Measurements from ENCODE around the gene RORC. TPM values are rescaled to one million over a fixed set of nuclear protein-coding genes. Genes with fewer than 3 reads are reported as not detected.
A peak's percentile ranks its signal among the peaks of the same experiment; 100 is the strongest.
"Not testable (repeated sequence)": the region's sequence is repeated elsewhere in the genome, so short reads cannot be mapped to it uniquely, and the experiment has no call there.

The RORC gene
- total and polyA plus RNA-seq, 2 donors = 19.9 to 56.8 TPM

DNA sequence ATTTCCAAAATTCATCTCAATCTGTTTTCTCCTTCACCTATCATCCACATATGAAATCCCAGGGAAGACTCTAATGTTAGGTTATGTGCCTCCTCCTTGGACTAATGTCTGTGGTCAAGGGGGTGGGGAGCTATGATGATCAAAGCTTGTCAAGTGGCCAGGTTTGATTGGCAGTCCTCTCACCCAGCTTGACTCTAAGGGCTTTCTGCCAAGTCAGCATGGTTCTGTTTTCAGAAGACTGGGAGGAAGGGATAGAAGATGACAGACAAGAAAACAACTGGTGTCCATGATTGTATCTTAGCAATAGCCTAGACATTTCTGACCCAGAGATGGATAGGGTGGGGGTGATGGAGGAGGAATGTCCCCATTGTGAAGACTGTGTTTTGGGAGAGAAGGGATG lies 31.0 kb upstream of the RORC start:
- Histone ChIP-seq H3K27me3 (ENCODE audit: control insufficient read depth in 2 of 2, insufficient read depth in 1 of 2, low read length in 1 of 2) (no peaks in the 10 kb centered on the region), H3K27ac (ENCODE audit: low read depth in 1 of 2, low read length in 1 of 2) (no peak overlapping the region), H3K36me3 (ENCODE audit: control insufficient read depth in 2 of 2, insufficient read depth in 2 of 2, low read length in 1 of 2) (no peaks in the 10 kb centered on the region), H3K9me3 (ENCODE audit: control insufficient read depth in 2 of 2, insufficient read depth in 1 of 2, low read length in 1 of 2) (no peaks in the 10 kb centered on the region), H3K4me1 (ENCODE audit: control insufficient read depth in 2 of 2, insufficient read depth in 2 of 2, low read length in 2 of 2) (peaks cover 0 to 11% of the 10 kb centered on the region in 2 donors), H3K4me3 (ENCODE audit: low read length in 2 of 2) (no peak overlapping the region)
- no peak for DNase-seq (ENCODE audit: low read depth in 6 of 9, low spot score in 9 of 9)

GRCh38 chr1:151860504-151861187 lies 29.0 kb upstream of the RORC start:
- Histone ChIP-seq H3K27ac (ENCODE audit: low read depth in 1 of 2, low read length in 1 of 2) (no peak overlapping the region), H3K4me1 (ENCODE audit: control insufficient read depth in 2 of 2, insufficient read depth in 2 of 2, low read length in 2 of 2) (peaks cover 0 to 11% of the 10 kb centered on the region in 2 donors), H3K36me3 (ENCODE audit: control insufficient read depth in 2 of 2, insufficient read depth in 2 of 2, low read length in 1 of 2) (no peaks in the 10 kb centered on the region), H3K27me3 (ENCODE audit: control insufficient read depth in 2 of 2, insufficient read depth in 1 of 2, low read length in 1 of 2) (no peaks in the 10 kb centered on the region), H3K9me3 (ENCODE audit: control insufficient read depth in 2 of 2, insufficient read depth in 1 of 2, low read length in 1 of 2) (no peaks in the 10 kb centered on the region), H3K4me3 (ENCODE audit: low read length in 2 of 2) (no peak overlapping the region)
- no peak for DNase-seq (ENCODE audit: low read depth in 6 of 9, low spot score in 9 of 9)
- WGBS = 95% methylated on average over 7 of the region's 7 CpGs

GRCh38 chr1:151859891-151860293 lies 28.3 kb upstream of the RORC start:
- H3K27ac ChIP-seq (ENCODE audit: low read depth in 1 of 2, low read length in 1 of 2) = no peak overlapping the region
- 73% methylated on average over 6 of the region's 6 CpGs for WGBS
- peaks cover 0 to 8% of the 10 kb centered on the region in 2 donors for H3K4me1 ChIP-seq (ENCODE audit: control insufficient read depth in 2 of 2, insufficient read depth in 2 of 2, low read length in 2 of 2)
- H3K36me3 ChIP-seq (ENCODE audit: control insufficient read depth in 2 of 2, insufficient read depth in 2 of 2, low read length in 1 of 2) = no peaks in the 10 kb centered on the region
- no peak overlapping the region for H3K4me3 ChIP-seq (ENCODE audit: low read length in 2 of 2)
- DNase-seq (ENCODE audit: low read depth in 6 of 9, low spot score in 9 of 9) = no peak
- H3K9me3 ChIP-seq (ENCODE audit: control insufficient read depth in 2 of 2, insufficient read depth in 1 of 2, low read length in 1 of 2) = no peaks in the 10 kb centered on the region
- H3K27me3 ChIP-seq (ENCODE audit: control insufficient read depth in 2 of 2, insufficient read depth in 1 of 2, low read length in 1 of 2) = no peaks in the 10 kb centered on the region

- Histone ChIP-seq H3K4me3 (ENCODE audit: low read length in 2 of 2) (no peak overlapping the region), H3K27me3 (ENCODE audit: control insufficient read depth in 2 of 2, insufficient read depth in 1 of 2, low read length in 1 of 2) (no peaks in the 10 kb centered on the region), H3K4me1 (ENCODE audit: control insufficient read depth in 2 of 2, insufficient read depth in 2 of 2, low read length in 2 of 2) (peaks cover 0 to 5% of the 10 kb centered on the region in 2 donors), H3K36me3 (ENCODE audit: control insufficient read depth in 2 of 2, insufficient read depth in 2 of 2, low read length in 1 of 2) (no peaks in the 10 kb centered on the region), H3K27ac (ENCODE audit: low read depth in 1 of 2, low read length in 1 of 2) (no peak overlapping the region), H3K9me3 (ENCODE audit: control insufficient read depth in 2 of 2, insufficient read depth in 1 of 2, low read length in 1 of 2) (no peaks in the 10 kb centered on the region)
- no peak for DNase-seq (ENCODE audit: low read depth in 6 of 9, low spot score in 9 of 9)
- 98% methylated on average over 6 of the region's 6 CpGs for WGBS
Observed at GRCh38 chr1:151858886-151859665, 27.5 kb upstream of the RORC start.

DNA sequence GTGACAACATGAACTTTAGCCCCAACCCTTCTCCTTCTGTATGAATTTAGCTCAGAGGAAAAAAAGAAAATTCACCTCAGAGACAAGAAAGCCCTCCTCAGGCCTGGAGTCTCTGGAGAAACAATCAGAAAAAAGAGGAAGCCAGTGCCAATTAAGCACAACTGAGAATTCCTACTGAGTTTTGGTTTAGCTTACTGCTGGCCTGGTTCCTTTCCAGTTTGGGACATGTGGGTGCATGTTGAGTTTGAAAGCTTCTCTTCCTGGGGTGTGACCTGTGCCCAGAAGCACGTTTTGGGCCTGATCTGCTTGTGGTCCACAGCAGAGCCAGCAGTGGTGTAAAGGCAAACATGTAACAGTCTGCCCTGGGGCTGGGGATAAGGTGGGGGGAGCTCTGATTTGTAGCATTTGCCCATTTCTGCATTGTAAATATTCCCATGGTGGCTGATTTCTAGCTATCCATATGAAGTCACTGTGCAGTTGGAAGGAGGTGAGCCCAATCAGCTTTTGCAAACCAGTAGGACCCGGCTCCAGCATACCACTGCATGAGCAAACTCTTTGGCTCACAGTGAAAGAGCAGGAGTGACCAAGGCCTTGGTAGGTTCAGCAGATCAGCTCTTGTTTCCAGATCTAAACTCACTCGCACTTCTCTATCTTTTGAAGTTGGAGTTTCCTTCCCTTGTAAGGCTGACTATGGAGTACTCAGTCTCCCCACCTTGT lies 26.6 kb upstream of the RORC start:
- WGBS = 77% methylated on average over 3 of the region's 3 CpGs
- DNase-seq (ENCODE audit: low read depth in 6 of 9, low spot score in 9 of 9) = no peak
- H3K9me3 ChIP-seq (ENCODE audit: control insufficient read depth in 2 of 2, insufficient read depth in 1 of 2, low read length in 1 of 2) = no peaks in the 10 kb centered on the region
- no peak overlapping the region for H3K4me3 ChIP-seq (ENCODE audit: low read length in 2 of 2)
- H3K4me1 ChIP-seq (ENCODE audit: control insufficient read depth in 2 of 2, insufficient read depth in 2 of 2, low read length in 2 of 2) = peaks cover 0 to 5% of the 10 kb centered on the region in 2 donors
- H3K27ac ChIP-seq (ENCODE audit: low read depth in 1 of 2, low read length in 1 of 2) = no peak overlapping the region
- H3K27me3 ChIP-seq (ENCODE audit: control insufficient read depth in 2 of 2, insufficient read depth in 1 of 2, low read length in 1 of 2) = no peaks in the 10 kb centered on the region
- no peaks in the 10 kb centered on the region for H3K36me3 ChIP-seq (ENCODE audit: control insufficient read depth in 2 of 2, insufficient read depth in 2 of 2, low read length in 1 of 2)

DNA sequence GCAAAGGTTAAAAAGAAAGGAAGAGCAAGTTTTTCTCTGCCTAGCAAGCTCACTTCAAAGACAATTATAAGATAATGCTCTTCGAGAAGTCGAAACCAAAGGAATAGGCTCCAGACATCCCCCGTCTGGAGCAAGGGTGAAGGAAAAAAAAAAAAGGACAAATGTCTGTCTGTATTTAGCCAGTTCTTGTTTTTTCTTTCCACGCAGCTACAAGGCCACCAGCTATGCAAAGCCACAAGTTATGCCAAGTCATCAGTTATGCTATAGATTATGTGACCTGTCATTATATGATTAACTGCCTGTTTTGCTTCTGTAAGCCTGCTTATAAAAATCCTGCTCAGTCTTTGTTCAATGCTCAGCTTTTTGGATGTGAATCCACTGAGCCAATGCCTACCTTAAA lies 24.3 kb upstream of the RORC start:
- Histone ChIP-seq H3K4me3 (ENCODE audit: low read length in 2 of 2) (no peak overlapping the region), H3K9me3 (ENCODE audit: control insufficient read depth in 2 of 2, insufficient read depth in 1 of 2, low read length in 1 of 2) (no peaks in the 10 kb centered on the region), H3K36me3 (ENCODE audit: control insufficient read depth in 2 of 2, insufficient read depth in 2 of 2, low read length in 1 of 2) (no peaks in the 10 kb centered on the region), H3K4me1 (ENCODE audit: control insufficient read depth in 2 of 2, insufficient read depth in 2 of 2, low read length in 2 of 2) (peaks cover 0 to 5% of the 10 kb centered on the region in 2 donors), H3K27me3 (ENCODE audit: control insufficient read depth in 2 of 2, insufficient read depth in 1 of 2, low read length in 1 of 2) (no peaks in the 10 kb centered on the region), H3K27ac (ENCODE audit: low read depth in 1 of 2, low read length in 1 of 2) (no peak overlapping the region)
- WGBS = 63% methylated on average over 4 of the region's 4 CpGs
- no peak for DNase-seq (ENCODE audit: low read depth in 6 of 9, low spot score in 9 of 9)

GRCh38 chr1:151855516-151855915 lies 23.9 kb upstream of the RORC start:
- not testable (repeated sequence) for H3K27me3 ChIP-seq (ENCODE audit: control insufficient read depth in 2 of 2, insufficient read depth in 1 of 2, low read length in 1 of 2); H3K36me3 ChIP-seq (ENCODE audit: control insufficient read depth in 2 of 2, insufficient read depth in 2 of 2, low read length in 1 of 2); H3K4me3 ChIP-seq (ENCODE audit: low read length in 2 of 2); DNase-seq (ENCODE audit: low read depth in 6 of 9, low spot score in 9 of 9); H3K27ac ChIP-seq (ENCODE audit: low read depth in 1 of 2, low read length in 1 of 2); H3K4me1 ChIP-seq (ENCODE audit: control insufficient read depth in 2 of 2, insufficient read depth in 2 of 2, low read length in 2 of 2); H3K9me3 ChIP-seq (ENCODE audit: control insufficient read depth in 2 of 2, insufficient read depth in 1 of 2, low read length in 1 of 2)
- WGBS = 94% methylated on average over 8 of the region's 8 CpGs

GRCh38 chr1:151854658-151855057 lies 23.1 kb upstream of the RORC start:
- no peak for DNase-seq (ENCODE audit: low read depth in 6 of 9, low spot score in 9 of 9)
- WGBS = 96% methylated on average over 7 of the region's 7 CpGs
- H3K4me3 ChIP-seq (ENCODE audit: low read length in 2 of 2) = no peak overlapping the region
- H3K27ac ChIP-seq (ENCODE audit: low read depth in 1 of 2, low read length in 1 of 2) = no peak overlapping the region
- H3K9me3 ChIP-seq (ENCODE audit: control insufficient read depth in 2 of 2, insufficient read depth in 1 of 2, low read length in 1 of 2) = no peaks in the 10 kb centered on the region
- H3K36me3 ChIP-seq (ENCODE audit: control insufficient read depth in 2 of 2, insufficient read depth in 2 of 2, low read length in 1 of 2) = no peaks in the 10 kb centered on the region
- peaks cover 0 to 2% of the 10 kb centered on the region in 2 donors for H3K4me1 ChIP-seq (ENCODE audit: control insufficient read depth in 2 of 2, insufficient read depth in 2 of 2, low read length in 2 of 2)
- no peaks in the 10 kb centered on the region for H3K27me3 ChIP-seq (ENCODE audit: control insufficient read depth in 2 of 2, insufficient read depth in 1 of 2, low read length in 1 of 2)

DNA sequence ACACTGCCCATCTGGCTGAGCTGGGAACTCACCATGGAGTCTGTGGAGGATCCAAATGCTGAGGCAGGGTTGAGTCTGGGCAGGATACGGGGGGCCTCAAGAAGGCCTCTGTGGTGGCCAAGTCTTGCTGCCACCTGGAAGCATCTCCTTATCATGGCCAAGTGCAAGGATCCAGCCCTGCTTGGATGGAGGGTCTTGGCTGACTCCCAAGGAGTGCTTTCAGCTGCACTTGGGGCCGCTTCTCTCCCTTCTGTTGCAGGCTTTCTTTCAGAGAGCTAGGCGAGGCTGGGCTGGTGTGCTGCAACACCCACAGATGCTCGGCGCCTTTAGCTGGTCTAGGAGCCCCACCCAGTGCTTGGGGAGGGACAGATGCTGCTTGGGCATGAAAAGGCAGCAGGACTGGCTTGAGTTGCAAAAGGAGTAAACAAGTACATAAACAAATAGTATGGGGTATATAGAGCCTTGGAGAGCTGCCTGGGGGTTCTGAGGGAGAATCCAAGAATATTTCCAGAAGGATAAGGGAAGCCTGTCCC lies 21.9 kb upstream of the RORC start, which contains the start of gene THEM5:
TSS of gene THEM5 (minus strand) at position 302 of the 533 bp plus-strand sequence. CDS start at position 155, 147 bp downstream.
- no peak within 1 kb of the TSS for H3K27ac ChIP-seq (ENCODE audit: low read depth in 1 of 2, low read length in 1 of 2)
- DNase-seq (ENCODE audit: low read depth in 6 of 9, low spot score in 9 of 9) = peak in 1 of 9 donors; percentile 15
- H3K36me3 ChIP-seq (ENCODE audit: control insufficient read depth in 2 of 2, insufficient read depth in 2 of 2, low read length in 1 of 2) = no peaks in the 10 kb centered on the region
- no peaks in the 10 kb centered on the region for H3K9me3 ChIP-seq (ENCODE audit: control insufficient read depth in 2 of 2, insufficient read depth in 1 of 2, low read length in 1 of 2)
- WGBS = 88% methylated on average over 5 of the region's 5 CpGs
- no peak within 1 kb of the TSS for H3K4me3 ChIP-seq (ENCODE audit: low read length in 2 of 2)
- H3K27me3 ChIP-seq (ENCODE audit: control insufficient read depth in 2 of 2, insufficient read depth in 1 of 2, low read length in 1 of 2) = no peaks in the 10 kb centered on the region
- no peaks in the 10 kb centered on the region for H3K4me1 ChIP-seq (ENCODE audit: control insufficient read depth in 2 of 2, insufficient read depth in 2 of 2, low read length in 2 of 2)

All from thymus (tissue), 11 donors.